Lung (tissue), 12 donors: Measurements from ENCODE around the gene ARHGEF4. TPM values are rescaled to one million over a fixed set of nuclear protein-coding genes. Genes with fewer than 3 reads are reported as not detected.
A peak's percentile ranks its signal among the peaks of the same experiment; 100 is the strongest.

Source experiments
- ATAC-seq: fragments of 200-7000 bp; cut with Tn5 transposase; one replicate; pipeline ENCODE4 v1.9.1; 2020; ENCODE audit warnings: moderate number of reproducible peaks; ENCODE audit not compliant: insufficient read depth, low FRiP score
- DNase-seq, 3 donors: peaks; one replicate each; pipeline ENCODE4 v3.0.0-alpha.2; 2013 to 2017
- H3K27ac ChIP-seq, 2 donors: one replicate each; pipeline ENCODE4 v1.5.1; 2013; ENCODE audit warnings: mild to moderate bottlenecking in 2 of 2, moderate library complexity in 2 of 2, control low read depth in 1 of 2, inconsistent platforms in 1 of 2, low read depth in 1 of 2, low read length in 1 of 2
- H3K27me3 ChIP-seq, 3 donors: one replicate each; pipeline ENCODE4 v1.5.1; 2013; ENCODE audit warnings: low read length in 2 of 3; ENCODE audit not compliant: control insufficient read depth in 3 of 3, insufficient read depth in 3 of 3
- H3K36me3 ChIP-seq, 4 donors: one replicate each; pipeline ENCODE4 v1.5.1; 2013; ENCODE audit warnings: low read length in 4 of 4, mild to moderate bottlenecking in 1 of 4, moderate library complexity in 1 of 4; ENCODE audit not compliant: control insufficient read depth in 4 of 4, insufficient read depth in 4 of 4
- H3K4me1 ChIP-seq, 5 donors: one replicate each; pipeline ENCODE4 v1.5.1; 2013; ENCODE audit warnings: low read length in 5 of 5, mild to moderate bottlenecking in 2 of 5, moderate library complexity in 1 of 5; ENCODE audit not compliant: control insufficient read depth in 5 of 5, insufficient read depth in 5 of 5
- H3K4me3 ChIP-seq: one replicate; pipeline ENCODE4 v1.5.1; 2013; ENCODE audit warnings: mild to moderate bottlenecking, control low read depth, moderate library complexity
- H3K9ac ChIP-seq, 2 donors: one replicate each; pipeline ENCODE4 v1.5.1; 2013; ENCODE audit warnings: low read length in 2 of 2, control low read depth in 1 of 2; ENCODE audit not compliant: insufficient read depth in 1 of 2
- H3K9me3 ChIP-seq, 4 donors: one replicate each; pipeline ENCODE4 v1.5.1; 2013; ENCODE audit warnings: low read length in 3 of 4, mild to moderate bottlenecking in 1 of 4, moderate library complexity in 1 of 4; ENCODE audit not compliant: control insufficient read depth in 4 of 4, insufficient read depth in 3 of 4
- WGBS, 2 donors: extraction: QIAGEN DNeasy Blood & Tissue Kit; methylation state at CpG; one replicate each; pipeline ENCODE4 v1.1.7; 2013; 5-methylcytosine and 5-hydroxymethylcytosine counted together
- polyA plus RNA-seq, 2 donors: library from polyadenylated mRNA; stranded (reverse); fragments of 200-250 nt; gene quantifications; one replicate each; pipeline ENCODE4 v1.2.1, GENCODE V29; 2013
- total RNA-seq, 2 donors: library from RNA; depleted of rRNA in 1 of 2; stranded (reverse); fragments of >200 nt in 1 of 2; gene quantifications; one replicate each; pipeline ENCODE4 v1.2.1, GENCODE V29; 2014 to 2021
- TF ChIP-seq, protein P1 (sequence below): IDR thresholded peaks from 2 replicates; pipeline ENCODE4 v1.5.1; 2012; ENCODE audit warnings: mild to moderate bottlenecking; ENCODE audit errors: control extremely low read depth, extremely low read depth
- donor health status: control.
- donor health status: control.
- donor health status: Bipolar disorder and iron deficiency.
- donor health status: healthy.
- donor health status: DM: yes; HTN: yes; CAD: no.

The ARHGEF4 gene
- total and polyA plus RNA-seq, 4 donors = 1.8 to 15.9 (median 6.9) TPM

DNA sequence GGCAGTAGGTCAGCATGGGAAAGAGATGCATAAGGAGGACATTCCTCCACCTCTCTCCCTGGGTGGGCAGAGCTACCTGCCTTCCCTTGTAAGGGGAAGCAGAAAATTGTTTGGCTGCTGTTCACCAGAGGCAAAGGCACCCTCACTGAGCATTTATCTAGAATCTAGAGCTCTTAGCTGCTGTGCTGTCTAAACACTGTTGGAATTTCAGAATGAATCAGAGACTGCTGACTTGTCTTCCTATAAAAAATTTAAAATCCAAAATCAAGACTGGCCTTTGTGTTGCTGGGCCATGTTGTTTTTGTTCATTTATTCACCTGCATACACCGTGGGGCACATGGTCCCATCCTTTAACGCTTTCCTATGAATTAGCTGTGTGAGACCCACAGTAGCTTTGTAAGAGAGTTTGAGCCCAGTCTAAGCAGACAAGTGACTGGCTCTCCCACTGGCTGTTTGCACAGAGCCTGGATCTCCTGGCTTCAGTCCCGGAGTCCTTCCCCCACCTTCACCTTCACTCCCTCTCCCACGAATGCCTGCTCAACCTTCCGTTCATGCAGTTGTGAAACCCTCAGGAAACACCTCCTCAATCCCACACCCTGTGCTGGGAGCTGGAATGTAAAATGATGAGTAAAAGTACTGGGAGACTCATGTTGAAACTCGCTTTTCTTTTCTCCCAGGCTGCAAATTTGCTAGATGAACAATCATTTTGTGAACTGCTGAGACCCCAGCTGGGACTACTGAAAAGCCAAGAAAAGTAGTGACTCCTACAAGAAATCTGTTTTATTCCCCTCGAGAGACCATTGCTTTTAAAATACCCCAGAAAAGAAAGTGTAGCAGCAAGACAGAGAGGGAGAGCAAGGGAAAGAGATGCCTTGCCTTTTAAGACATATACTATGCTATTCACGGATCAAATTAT is 180.4 kb downstream of the ARHGEF4 start:
- TF ChIP-seq, protein P1, sequence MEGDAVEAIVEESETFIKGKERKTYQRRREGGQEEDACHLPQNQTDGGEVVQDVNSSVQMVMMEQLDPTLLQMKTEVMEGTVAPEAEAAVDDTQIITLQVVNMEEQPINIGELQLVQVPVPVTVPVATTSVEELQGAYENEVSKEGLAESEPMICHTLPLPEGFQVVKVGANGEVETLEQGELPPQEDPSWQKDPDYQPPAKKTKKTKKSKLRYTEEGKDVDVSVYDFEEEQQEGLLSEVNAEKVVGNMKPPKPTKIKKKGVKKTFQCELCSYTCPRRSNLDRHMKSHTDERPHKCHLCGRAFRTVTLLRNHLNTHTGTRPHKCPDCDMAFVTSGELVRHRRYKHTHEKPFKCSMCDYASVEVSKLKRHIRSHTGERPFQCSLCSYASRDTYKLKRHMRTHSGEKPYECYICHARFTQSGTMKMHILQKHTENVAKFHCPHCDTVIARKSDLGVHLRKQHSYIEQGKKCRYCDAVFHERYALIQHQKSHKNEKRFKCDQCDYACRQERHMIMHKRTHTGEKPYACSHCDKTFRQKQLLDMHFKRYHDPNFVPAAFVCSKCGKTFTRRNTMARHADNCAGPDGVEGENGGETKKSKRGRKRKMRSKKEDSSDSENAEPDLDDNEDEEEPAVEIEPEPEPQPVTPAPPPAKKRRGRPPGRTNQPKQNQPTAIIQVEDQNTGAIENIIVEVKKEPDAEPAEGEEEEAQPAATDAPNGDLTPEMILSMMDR = no peak
- 40 to 55% methylated on average over 8 of the region's 8 CpGs for WGBS, 2 donors
- peak in 1 of 3 donors; percentile 26 for DNase-seq
- Histone ChIP-seq H3K9me3 (no peaks in the 10 kb centered on the region), H3K27ac (no peak overlapping the region), H3K4me1 (peaks cover 0 to 2% (median 0%) of the 10 kb centered on the region in 5 donors), H3K36me3 (no peaks in the 10 kb centered on the region), H3K4me3 (no peak overlapping the region), H3K9ac (no peak overlapping the region), H3K27me3 (no peaks in the 10 kb centered on the region)
- ATAC-seq = peak; percentile 75

DNA sequence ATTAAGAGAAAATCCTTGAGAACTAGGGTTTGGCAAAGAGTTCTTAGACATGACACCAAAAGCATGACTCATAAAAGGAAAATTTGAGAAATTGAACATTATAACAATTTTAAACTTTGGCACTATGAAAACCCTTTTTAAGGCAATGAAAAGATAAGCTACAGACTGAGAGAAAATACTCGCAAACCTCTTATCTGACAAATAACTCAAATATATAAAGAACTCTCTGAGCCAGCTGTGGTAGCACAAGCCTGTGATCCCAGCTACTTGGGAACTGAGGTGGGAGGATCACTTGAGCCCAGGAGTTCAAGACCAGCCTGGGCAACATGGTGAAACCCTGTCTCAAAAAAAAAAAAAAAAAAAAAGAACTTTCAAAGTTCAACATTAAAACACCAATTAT is 186.0 kb downstream of the ARHGEF4 start:
- no peak overlapping the region for H3K9ac ChIP-seq
- H3K4me1 ChIP-seq = no peaks in the 10 kb centered on the region
- ATAC-seq (no peak), DNase-seq (no peak)
- H3K36me3 ChIP-seq = no peaks in the 10 kb centered on the region
- no peak overlapping the region for H3K27ac ChIP-seq
- 60 to 77% methylated on average over 1 of the region's 1 CpG for WGBS, 2 donors
- TF ChIP-seq, protein P1 = no peak
- no peaks in the 10 kb centered on the region for H3K27me3 ChIP-seq
- H3K9me3 ChIP-seq = peaks cover 0 to 4% (median 0%) of the 10 kb centered on the region in 4 donors
- no peak overlapping the region for H3K4me3 ChIP-seq

DNA sequence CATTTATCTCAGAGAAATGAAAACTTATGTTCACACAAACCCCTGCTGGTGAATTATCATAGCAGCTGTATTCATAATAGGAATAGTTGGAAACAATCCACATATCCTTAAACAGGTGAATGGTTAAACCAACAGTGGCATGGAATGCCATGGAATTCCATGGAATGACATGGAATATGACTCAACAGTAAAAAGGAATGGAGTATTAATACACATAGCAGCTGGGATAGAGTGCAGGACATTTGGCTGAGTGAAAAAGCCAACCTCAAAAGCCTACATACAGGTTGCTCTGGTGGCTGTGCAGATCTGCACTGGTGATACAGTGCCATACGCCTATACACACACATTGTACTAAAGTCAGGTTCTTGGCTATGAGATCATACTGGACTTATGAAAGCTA is 187.0 kb downstream of the ARHGEF4 start:
- Histone ChIP-seq H3K27ac (no peak overlapping the region), H3K4me3 (no peak overlapping the region)
- WGBS, 2 donors = 93 to 95% methylated on average over 1 of the region's 1 CpG

More for the DNA sequence above, 187.0 kb downstream of the ARHGEF4 start:
- Histone ChIP-seq H3K36me3 (no peaks in the 10 kb centered on the region), H3K4me1 (no peaks in the 10 kb centered on the region), H3K9ac (no peak overlapping the region), H3K9me3 (peaks cover 0 to 9% (median 0%) of the 10 kb centered on the region in 4 donors), H3K27me3 (no peaks in the 10 kb centered on the region)
- ATAC-seq (no peak), DNase-seq (no peak)
- TF ChIP-seq, protein P1 = no peak
